Calu3 (cell line): ENCODE data around the gene BRAT1. TPM values are rescaled to one million over a fixed set of nuclear protein-coding genes. Genes with fewer than 3 reads are reported as not detected.

ENCODE experiments used
- BruUV-seq: library from RNA; stranded (reverse); fragments of 400-500 nt; replicated peaks from 2 replicates; lab custom pipeline; 2021; lab: Mats Ljungman, UMichigan
- CTCF ChIA-PET: fragments of 300-600 bp; sonication (Branson Sonifier 250); formaldehyde crosslinking; loops from one replicate; lab custom pipeline; 2022; ENCODE audit warnings: antibody characterized with exemption; lab: Charles Lee
- DNase-seq: peaks from one replicate; pipeline ENCODE4 v3.0.0; 2022
- H3K27ac Mint-ChIP-seq: one replicate; pipeline ENCODE4 v1.8.0; 2022; ENCODE audit warnings: mixed read lengths; ENCODE audit not compliant: unreplicated experiment
- H3K27me3 Mint-ChIP-seq: one replicate; pipeline ENCODE4 v1.8.0; 2022; ENCODE audit warnings: mixed read lengths; ENCODE audit not compliant: unreplicated experiment
- H3K36me3 Mint-ChIP-seq: one replicate; pipeline ENCODE4 v1.8.0; 2022; ENCODE audit warnings: mild to moderate bottlenecking, moderate library complexity, mixed read lengths; ENCODE audit not compliant: insufficient read depth, unreplicated experiment
- H3K4me1 Mint-ChIP-seq: one replicate; pipeline ENCODE4 v1.8.0; 2022; ENCODE audit warnings: mild to moderate bottlenecking, low read depth, mixed read lengths; ENCODE audit not compliant: unreplicated experiment
- H3K4me3 Mint-ChIP-seq: one replicate; pipeline ENCODE4 v1.8.0; 2022; ENCODE audit warnings: mild to moderate bottlenecking, low read depth, moderate library complexity, mixed read lengths; ENCODE audit not compliant: unreplicated experiment
- H3K9me3 Mint-ChIP-seq: one replicate; pipeline ENCODE4 v1.8.0; 2022; ENCODE audit warnings: low read depth, mixed read lengths; ENCODE audit not compliant: unreplicated experiment
- CTCF ChIP-seq: fragments of 200-600 bp; IDR thresholded peaks from one replicate; pipeline ENCODE4 v1.8.0; 2022; ENCODE audit warnings: antibody characterized with exemption; ENCODE audit not compliant: unreplicated experiment
- intact Hi-C: fragments of 100-400 bp; cut with micrococcal nuclease; formaldehyde crosslinking; loops from one replicate; pipeline ENCODE4 v1.10.0; 2022; ENCODE audit not compliant: unreplicated experiment
- total RNA-seq: library from RNA; stranded (reverse); gene quantifications from 2 replicates; pipeline ENCODE4 v1.2.3, GENCODE V29; 2022

BRAT1 gene
- total RNA-seq, 1 experiment from 2014 or later: 59.6 TPM

DNA sequence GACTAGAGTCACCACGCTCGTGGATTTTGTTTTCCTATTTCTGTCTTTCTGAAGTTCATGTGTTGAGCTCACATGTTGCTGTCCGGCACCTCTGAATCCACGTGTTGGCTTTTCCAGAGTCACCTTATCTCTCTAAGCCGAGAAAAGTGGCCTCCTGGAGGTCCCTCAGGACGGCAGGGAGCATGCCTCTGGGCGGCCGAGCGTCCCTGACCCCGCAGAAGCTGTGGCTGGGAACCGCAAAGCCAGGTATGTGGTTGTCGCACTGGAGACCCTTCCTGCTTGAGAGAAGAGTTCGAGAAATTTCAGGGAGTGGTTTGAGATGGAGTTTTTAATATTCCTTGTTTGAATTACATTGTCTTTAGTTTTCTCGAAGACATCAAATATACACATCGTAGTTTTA is 16.1 kb upstream of the BRAT1 start:
- H3K27me3 Mint-ChIP-seq: no peaks in the 10 kb centered on the region
- BruUV-seq: TSS peak; percentile 96
- no peaks in the 10 kb centered on the region for H3K9me3 Mint-ChIP-seq

GRCh38 chr7:2570021-2570420 is 14.7 kb upstream of the BRAT1 start:
- no peaks in the 10 kb centered on the region for H3K9me3 Mint-ChIP-seq
- no peaks in the 10 kb centered on the region for H3K27me3 Mint-ChIP-seq
- H3K4me3 Mint-ChIP-seq: no peak overlapping the region
- intact Hi-C loops: loop anchor here (5.0 kb wide), 2 partner anchors 48 to 62 kb away; partner anchors contain the start of gene TTYH3
- peak overlapping the region; percentile 99 for H3K27ac Mint-ChIP-seq
- BruUV-seq: no TSS peak
- H3K36me3 Mint-ChIP-seq: peaks cover 64% of the 10 kb centered on the region
- peaks cover 71% of the 10 kb centered on the region for H3K4me1 Mint-ChIP-seq
- CTCF ChIA-PET: no interaction called here
- no peak for DNase-seq
- no peak for TF ChIP-seq CTCF

More for the DNA sequence above, 16.1 kb upstream of the BRAT1 start:
- Mint-ChIP-seq H3K36me3 (peaks cover 73% of the 10 kb centered on the region), H3K27ac (peak overlapping the region; percentile 99), H3K4me1 (peaks cover 61% of the 10 kb centered on the region), H3K4me3 (peak overlapping the region; percentile 73)
- no peak for TF ChIP-seq CTCF
- peak; percentile 67 for DNase-seq
- intact Hi-C loops: loop anchor here (5.0 kb wide), 2 partner anchors 49 to 61 kb away; partner anchors contain the start of gene TTYH3
- CTCF ChIA-PET: interaction anchor here (0.6 to 2.2 kb wide), 13 partner anchors 7 to 120 kb away, joined by 3 to 32 read pairs (median 6); partner anchors contain the start of genes BRAT1 and IQCE

- intact Hi-C loops: loop anchor here (10.0 kb wide), 1 partner anchor 115 kb away; the partner anchor contains the start of gene AMZ1
- DNase-seq: no peak
- BruUV-seq: no TSS peak
- Mint-ChIP-seq H3K4me1 (peaks cover 71% of the 10 kb centered on the region), H3K36me3 (peaks cover 64% of the 10 kb centered on the region), H3K9me3 (no peaks in the 10 kb centered on the region), H3K27ac (peak overlapping the region; percentile 99), H3K4me3 (no peak overlapping the region), H3K27me3 (no peaks in the 10 kb centered on the region)
- TF ChIP-seq CTCF: no peak
- CTCF ChIA-PET: no interaction called here
Measured at GRCh38 chr7:2569421-2569820, 14.1 kb upstream of the BRAT1 start.

DNA sequence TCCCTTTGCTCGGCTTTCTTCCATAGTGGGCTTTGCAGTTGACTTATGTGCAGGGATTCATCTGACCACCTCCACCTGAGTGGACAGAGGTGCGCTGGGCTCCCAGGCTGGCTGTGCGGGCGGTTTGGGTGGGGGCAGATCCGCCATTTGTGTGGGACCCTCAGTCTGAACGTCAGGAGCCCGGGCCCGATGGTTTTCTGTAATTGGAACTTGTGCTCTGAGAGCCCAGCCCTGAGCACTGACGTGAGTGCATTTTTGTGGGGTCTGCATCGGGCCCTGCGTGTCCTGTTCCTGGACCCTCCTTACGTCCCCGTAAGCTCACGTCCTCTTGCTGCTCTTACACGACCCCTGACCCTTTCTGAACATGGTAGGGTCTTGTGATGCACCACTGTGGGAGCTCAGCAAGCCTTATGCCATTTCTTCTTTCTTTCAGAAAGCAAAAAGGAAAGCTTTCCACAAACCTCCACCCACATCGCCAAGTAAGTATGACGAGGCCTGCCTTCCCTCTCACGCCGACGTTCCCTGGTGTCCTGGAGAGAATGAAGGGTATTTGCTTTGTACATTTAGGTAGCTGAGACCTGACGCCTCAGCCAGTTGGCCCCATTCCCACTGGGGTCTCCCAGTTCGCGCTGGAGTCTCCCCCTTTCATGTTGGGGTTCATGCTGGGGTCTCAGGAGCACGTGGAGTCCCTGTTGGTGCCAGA is 13.3 kb upstream of the BRAT1 start:
- no TSS peak for BruUV-seq
- CTCF ChIA-PET: no interaction called here
- intact Hi-C loops: loop anchor here (10.0 kb wide), 1 partner anchor 116 kb away; the partner anchor contains the start of gene AMZ1
- Mint-ChIP-seq H3K4me1 (peaks cover 67% of the 10 kb centered on the region), H3K4me3 (no peak overlapping the region), H3K27me3 (no peaks in the 10 kb centered on the region), H3K9me3 (no peaks in the 10 kb centered on the region), H3K27ac (no peak overlapping the region), H3K36me3 (peaks cover 64% of the 10 kb centered on the region)
- no peak for TF ChIP-seq CTCF
- no peak for DNase-seq
